Stimulated activated CD4-positive, alpha-beta T cell treated with anti-CD3 and anti-CD28 coated beads, Interleukin-12 subunit alpha, Interleukin-12 subunit beta, amount 100 ng/mL, for 24 hours (primary cell): Measurements from ENCODE around the gene RAMP3.
"Not testable (repeated sequence)": the region's sequence is repeated elsewhere in the genome, so short reads cannot be mapped to it uniquely, and the experiment has no call there.

ENCODE experiments used
- DNase-seq, 2 experiments: peaks; one replicate each; pipeline ENCODE4 v3.0.0-alpha.2; 2020; ENCODE audit warnings: low read depth in 2 of 2

Gene RAMP3

GRCh38 chr7:45156516-45157272 is 897 bp upstream of the RAMP3 start:
- no peak for DNase-seq

- no peak for DNase-seq
Observed at GRCh38 chr7:45157286-45157652, 322 bp upstream of the RAMP3 start.

DNA sequence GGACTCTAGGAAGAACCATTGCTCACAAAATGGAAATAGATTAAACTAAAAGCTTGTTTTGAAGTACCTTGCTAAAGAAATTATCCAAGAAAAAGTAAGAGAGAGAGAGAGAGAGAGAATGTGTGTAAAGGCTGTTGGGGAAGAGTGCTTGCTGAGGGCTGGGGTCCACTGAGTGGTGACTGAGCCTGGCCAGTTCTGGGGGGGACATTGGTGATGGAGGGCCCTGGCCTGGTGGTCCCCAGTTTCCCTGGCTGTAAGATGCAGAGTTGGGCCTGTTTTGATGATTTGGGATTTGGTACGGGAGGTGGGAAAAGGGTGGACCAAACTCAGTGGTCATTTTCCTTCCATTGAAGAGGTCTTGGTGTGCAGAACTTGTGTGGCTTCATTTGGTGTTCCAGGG is 880 bp downstream of the RAMP3 start:
- no peak for DNase-seq

GRCh38 chr7:45159296-45159695 is 1.7 kb downstream of the RAMP3 start:
- no peak for DNase-seq

DNA sequence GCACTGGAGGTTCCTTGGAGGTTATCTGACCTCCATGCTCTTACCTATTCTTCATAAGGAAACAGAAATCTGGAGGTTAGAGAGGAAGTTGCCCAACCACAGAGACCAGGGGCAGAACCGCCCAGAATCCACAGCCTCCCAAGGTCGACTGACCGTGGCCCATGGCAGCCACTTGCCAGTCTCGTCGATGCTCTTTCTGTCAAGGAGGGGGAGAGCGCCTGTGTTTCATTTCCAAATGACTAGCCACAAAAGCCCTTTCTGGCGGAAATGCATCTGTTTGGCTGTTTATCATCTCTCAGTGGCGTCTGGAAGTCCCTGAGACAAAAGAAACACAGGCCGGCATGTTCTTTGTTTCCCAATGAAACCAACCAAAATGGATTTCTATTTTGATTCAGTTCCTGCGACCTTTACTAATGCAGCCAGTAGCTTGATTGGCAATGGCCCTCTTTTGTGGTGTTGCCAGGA is 2.9 kb downstream of the RAMP3 start:
- no peak for DNase-seq

DNA sequence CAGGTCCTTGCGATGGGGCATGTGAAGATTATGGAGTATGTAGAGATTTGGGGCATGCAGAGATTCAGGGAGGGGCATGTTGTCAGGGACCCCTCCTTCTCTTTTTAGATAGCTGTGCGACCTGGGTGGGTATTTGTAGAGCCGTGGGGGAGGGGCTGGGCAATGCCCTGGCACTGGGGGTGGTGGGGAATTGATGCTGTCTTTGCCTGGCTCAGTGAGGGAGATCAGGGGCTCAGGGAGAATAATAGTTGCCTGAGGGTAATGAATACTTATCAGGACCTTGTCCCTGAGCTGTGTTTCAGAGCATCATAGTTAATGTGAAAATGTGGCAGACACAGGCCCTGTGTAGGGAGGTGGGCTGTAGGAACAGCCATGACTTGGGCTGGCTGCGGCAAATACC is 3.5 kb downstream of the RAMP3 start:
- no peak for DNase-seq

DNA sequence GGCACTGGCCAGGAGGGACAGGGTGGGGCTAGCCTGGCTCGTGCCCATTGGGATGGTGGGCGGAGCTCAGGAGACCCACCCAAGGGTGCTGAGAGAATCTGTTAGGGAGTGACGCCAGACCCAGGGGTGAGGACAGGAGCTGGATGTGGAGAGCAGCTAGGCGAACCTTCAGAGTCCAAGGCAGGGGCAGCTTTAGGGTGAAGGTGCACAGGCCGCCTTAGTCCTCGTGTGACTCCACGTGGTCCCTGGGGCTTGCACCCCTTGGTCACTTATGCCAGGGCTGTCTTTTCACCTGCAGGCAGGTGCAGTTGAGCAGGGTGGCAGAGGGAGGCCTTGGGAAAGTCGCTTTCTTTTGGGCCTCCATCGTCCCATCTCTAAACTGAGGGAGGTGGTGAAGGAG is 4.3 kb downstream of the RAMP3 start:
- DNase-seq, result no peak

- DNase-seq, result no peak
Observed at GRCh38 chr7:45162311-45162845, 4.8 kb downstream of the RAMP3 start.

GRCh38 chr7:45162943-45163691 is 5.5 kb downstream of the RAMP3 start:
- no peak for DNase-seq

GRCh38 chr7:45163692-45164052 is 6.1 kb downstream of the RAMP3 start:
- no peak for DNase-seq

GRCh38 chr7:45164271-45164670 is 6.7 kb downstream of the RAMP3 start:
- not testable (repeated sequence) for DNase-seq

GRCh38 chr7:45165857-45166256 is 8.3 kb downstream of the RAMP3 start:
- DNase-seq, result no peak

DNA sequence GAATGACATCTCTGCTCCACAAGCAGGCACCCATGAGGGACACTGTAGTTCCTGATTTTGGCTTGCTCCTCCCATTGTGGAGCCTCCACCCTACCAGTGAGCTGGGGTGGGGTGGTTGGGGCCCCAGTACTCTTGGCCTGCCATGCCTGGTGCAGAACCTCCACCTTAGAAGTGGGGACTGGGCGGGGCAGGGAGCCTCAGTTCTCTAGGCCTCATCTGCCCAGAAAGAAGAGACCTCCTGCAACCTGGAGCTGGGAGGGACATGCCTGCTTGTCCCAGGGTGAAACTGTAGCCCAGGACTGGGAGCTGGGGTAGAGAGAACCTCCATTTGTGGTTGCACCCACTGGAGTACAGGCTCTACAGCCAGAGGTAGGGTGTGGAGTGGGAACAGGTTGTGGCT is 14.4 kb downstream of the RAMP3 start:
- no peak for DNase-seq

DNA sequence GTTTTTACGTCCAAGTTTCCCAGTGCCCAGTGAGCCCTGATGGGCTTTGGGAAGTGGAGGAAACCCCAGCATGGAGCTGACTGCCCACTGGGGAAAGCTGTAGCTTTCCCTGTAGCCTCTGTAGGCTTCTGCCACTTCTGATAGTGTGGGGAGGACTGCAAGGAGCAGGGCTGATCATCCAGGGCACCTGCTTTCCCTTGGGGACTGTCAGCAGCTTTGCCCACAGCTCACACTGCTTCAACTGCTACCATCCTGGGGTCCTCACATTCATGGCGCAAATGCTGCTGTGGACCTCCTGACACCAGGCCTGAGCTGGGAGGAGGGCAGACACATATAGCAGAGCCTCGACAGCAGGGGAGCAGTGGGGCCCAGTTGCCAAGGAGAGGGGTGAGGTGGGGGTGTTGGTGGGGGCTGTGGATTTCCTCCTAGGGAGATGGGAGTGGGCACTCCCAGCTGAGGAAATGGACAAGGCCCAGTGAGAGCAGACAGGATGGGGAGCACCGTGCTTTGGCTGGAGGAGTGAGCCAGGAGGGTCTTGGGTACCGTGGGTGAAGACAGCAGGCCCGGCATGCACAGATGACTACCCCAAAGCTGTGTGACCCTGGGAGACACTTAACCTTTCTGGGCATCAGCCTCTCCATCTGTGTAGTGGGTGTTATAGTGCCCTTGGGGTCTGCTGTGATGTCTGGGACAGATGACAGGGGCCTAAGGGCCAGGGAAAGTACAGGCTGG is 16.2 kb downstream of the RAMP3 start:
- no peak for DNase-seq

DNA sequence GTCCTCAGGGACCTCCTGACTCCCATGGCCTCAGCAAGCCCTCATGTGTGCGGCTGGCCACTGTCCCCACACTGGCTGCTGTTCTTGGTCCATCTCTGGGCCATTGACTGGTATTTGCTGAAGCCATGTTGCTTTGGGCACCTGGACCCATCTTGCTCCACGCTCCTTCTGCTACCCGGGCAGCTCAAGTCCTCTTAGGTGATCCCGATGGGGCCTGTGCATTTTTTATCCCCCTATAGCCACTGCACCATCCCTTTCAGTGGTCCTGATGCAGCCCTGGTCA is 16.7 kb downstream of the RAMP3 start:
- no peak for DNase-seq

- DNase-seq, result no peak
Observed at GRCh38 chr7:45174966-45175765, 17.6 kb downstream of the RAMP3 start.

GRCh38 chr7:45176091-45176490 is 18.5 kb downstream of the RAMP3 start:
- no peak for DNase-seq

DNA sequence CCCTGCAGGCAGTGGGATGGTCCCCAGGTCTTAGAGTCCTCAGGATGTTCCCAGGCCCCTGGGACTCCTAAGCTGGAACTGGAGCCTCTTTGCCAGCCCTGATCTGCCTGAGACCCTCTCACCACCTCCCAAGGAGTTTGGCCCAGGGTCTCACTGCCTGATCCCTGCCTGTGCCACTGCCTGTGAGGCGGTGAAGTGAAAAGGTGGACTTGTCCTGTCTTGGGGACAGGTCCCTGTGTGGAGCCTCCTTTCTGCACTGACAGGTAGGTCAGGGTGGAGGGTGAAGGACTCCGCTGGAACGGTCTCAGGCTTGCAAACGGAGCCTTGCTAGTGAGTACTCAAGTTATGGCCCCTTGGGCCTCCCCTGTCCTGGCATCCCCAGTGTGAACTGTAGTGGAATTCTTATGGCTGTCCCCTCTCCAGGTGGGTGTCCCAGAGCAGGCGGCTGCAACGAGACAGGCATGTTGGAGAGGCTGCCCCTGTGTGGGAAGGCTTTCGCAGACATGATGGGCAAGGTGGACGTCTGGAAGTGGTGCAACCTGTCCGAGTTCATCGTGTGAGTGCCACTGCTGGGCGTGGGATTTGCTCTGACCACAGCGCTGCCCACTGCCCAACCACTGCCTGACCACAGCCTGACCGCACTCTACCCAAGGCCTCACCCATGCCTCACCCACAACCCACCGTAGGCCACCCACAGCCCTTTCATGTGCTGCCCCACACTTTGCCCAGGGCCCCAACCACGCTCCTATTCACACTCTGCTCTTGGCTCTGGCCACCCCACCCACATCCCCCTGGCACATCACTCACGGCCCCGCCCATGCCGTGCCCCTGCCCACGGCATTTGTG is 19.5 kb downstream of the RAMP3 start:
- DNase-seq, result no peak

GRCh38 chr7:45177801-45178200 is 20.2 kb downstream of the RAMP3 start:
- no peak for DNase-seq

- DNase-seq, result no peak
Observed at GRCh38 chr7:45178241-45179225, 20.9 kb downstream of the RAMP3 start.
